Psoas muscle (tissue), 8 donors: Measurements from ENCODE around the gene YOD1. TPM values are rescaled to one million over a fixed set of nuclear protein-coding genes. Genes with fewer than 3 reads are reported as not detected.

Experiments
- ATAC-seq, 4 donors: fragments of 200-7000 bp; cut with Tn5 transposase; one replicate each; pipeline ENCODE4 v1.9.1; 2020; ENCODE audit warnings: moderate library complexity in 3 of 4, mild to moderate bottlenecking in 2 of 4
- DNase-seq, 2 donors: peaks; one replicate each; pipeline ENCODE4 v3.0.0-alpha.2; 2020
- H3K27ac ChIP-seq: fragments of 200-600 bp; one replicate; pipeline ENCODE4 v1.8.0; 2022
- H3K27me3 ChIP-seq, 3 donors: fragments of 200-600 bp in 1 of 3; one replicate each; pipeline versions ENCODE4 v1.6.1 to v1.8.0; 2013 to 2022; ENCODE audit warnings: low read length in 2 of 3, mild to moderate bottlenecking in 2 of 3, moderate library complexity in 1 of 3; ENCODE audit not compliant: insufficient read depth in 3 of 3
- H3K36me3 ChIP-seq, 2 donors: fragments of 200-600 bp in 1 of 2; one replicate each; pipeline versions ENCODE4 v1.6.1 to v1.8.0; 2013 to 2022; ENCODE audit warnings: low read depth in 1 of 2, mild to moderate bottlenecking in 1 of 2, moderate library complexity in 1 of 2; ENCODE audit not compliant: insufficient read depth in 1 of 2
- H3K4me1 ChIP-seq: fragments of 200-600 bp; one replicate; pipeline ENCODE4 v1.8.0; 2022
- H3K4me3 ChIP-seq: fragments of 200-600 bp; one replicate; pipeline ENCODE4 v1.8.0; 2022; ENCODE audit warnings: mild to moderate bottlenecking
- H3K9me3 ChIP-seq: fragments of 200-600 bp; one replicate; pipeline ENCODE4 v1.8.0; 2022
- WGBS, 3 donors: extraction: QIAGEN DNeasy Blood & Tissue Kit; methylation state at CpG; one replicate each; pipeline versions ENCODE4 v1.1.6 to v1.1.7; 2013; 5-methylcytosine and 5-hydroxymethylcytosine counted together
- intact Hi-C, 2 donors: fragments of 100-400 bp; cut with DNase I; formaldehyde crosslinking; loops; one replicate each; pipeline versions ENCODE4 v1.11.0 to v1.14.2; 2022
- polyA plus RNA-seq, 3 donors: library from polyadenylated mRNA; stranded (reverse); fragments of 200-250 nt; gene quantifications; one replicate each; pipeline ENCODE4 v1.2.3, GENCODE V29; 2013
- total RNA-seq, 4 donors: library from RNA; stranded (reverse); fragmentation: NEBNext Ultra II Directional in 2 of 4; extraction: Animal tissue kit (Norgen Biotek cat#: 25700) in 2 of 4; gene quantifications; one replicate each; pipeline versions ENCODE4 v1.2.1 to v1.2.4, GENCODE V29; 2021 to 2023
- TF ChIP-seq, protein P1 (sequence below): fragments of 200-600 bp; IDR thresholded peaks from one replicate; pipeline ENCODE4 v1.8.0; 2022; ENCODE audit warnings: antibody characterized with exemption
- donor health status: healthy with polysubstance abuse.
- donor health status: DM: no; HTN: no; CAD: no; lungs with moderate emphysema.
- donor health status: Bipolar disorder and iron deficiency.
- donor health status: healthy.
- donor health status: DM: yes; HTN: yes; CAD: no.
- donor health status: DM: no; HTN: no; CAD: no.
- donor health status: DM: no; HTN: no; CAD: no.
- donor health status: DM: yes; HTN: yes; CAD: no.

Gene YOD1
- total and polyA plus RNA-seq, 7 donors, result 3.9 to 7.0 (median 5.5) TPM

DNA sequence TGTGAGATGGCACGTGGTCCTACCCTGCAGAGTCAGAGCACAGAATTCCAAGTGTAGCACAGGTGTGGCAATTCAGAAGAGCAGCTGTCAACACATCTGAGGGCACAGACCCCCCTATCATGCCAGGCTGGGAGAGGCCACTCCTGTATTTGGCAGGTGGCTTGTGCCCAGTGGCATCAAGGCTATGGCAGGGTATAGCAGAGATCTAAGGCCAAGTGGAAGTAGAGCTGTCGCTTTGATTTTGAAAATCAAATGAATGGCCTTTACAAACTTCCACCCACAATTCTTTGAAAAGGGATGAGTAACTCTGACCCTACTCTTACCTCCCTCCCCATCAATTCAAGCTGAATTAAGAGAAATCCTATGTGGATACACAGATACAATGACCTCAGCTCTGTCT is 31.8 kb downstream of the YOD1 start:
- ATAC-seq, result no peak
- H3K9me3 ChIP-seq, result no peaks in the 10 kb centered on the region
- no peaks in the 10 kb centered on the region for H3K4me1 ChIP-seq
- TF ChIP-seq, protein P1, sequence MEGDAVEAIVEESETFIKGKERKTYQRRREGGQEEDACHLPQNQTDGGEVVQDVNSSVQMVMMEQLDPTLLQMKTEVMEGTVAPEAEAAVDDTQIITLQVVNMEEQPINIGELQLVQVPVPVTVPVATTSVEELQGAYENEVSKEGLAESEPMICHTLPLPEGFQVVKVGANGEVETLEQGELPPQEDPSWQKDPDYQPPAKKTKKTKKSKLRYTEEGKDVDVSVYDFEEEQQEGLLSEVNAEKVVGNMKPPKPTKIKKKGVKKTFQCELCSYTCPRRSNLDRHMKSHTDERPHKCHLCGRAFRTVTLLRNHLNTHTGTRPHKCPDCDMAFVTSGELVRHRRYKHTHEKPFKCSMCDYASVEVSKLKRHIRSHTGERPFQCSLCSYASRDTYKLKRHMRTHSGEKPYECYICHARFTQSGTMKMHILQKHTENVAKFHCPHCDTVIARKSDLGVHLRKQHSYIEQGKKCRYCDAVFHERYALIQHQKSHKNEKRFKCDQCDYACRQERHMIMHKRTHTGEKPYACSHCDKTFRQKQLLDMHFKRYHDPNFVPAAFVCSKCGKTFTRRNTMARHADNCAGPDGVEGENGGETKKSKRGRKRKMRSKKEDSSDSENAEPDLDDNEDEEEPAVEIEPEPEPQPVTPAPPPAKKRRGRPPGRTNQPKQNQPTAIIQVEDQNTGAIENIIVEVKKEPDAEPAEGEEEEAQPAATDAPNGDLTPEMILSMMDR, result no peak
- WGBS, 3 donors, result 78 to 88% (median 81%) methylated on average over 2 of the region's 2 CpGs
- no peak overlapping the region for H3K27ac ChIP-seq
- no peaks in the 10 kb centered on the region for H3K36me3 ChIP-seq
- peaks cover 0 to under 1% (median 0%) of the 10 kb centered on the region in 3 donors for H3K27me3 ChIP-seq
- intact Hi-C loops, result no loop called here
- no peak overlapping the region for H3K4me3 ChIP-seq
- no peak for DNase-seq

DNA sequence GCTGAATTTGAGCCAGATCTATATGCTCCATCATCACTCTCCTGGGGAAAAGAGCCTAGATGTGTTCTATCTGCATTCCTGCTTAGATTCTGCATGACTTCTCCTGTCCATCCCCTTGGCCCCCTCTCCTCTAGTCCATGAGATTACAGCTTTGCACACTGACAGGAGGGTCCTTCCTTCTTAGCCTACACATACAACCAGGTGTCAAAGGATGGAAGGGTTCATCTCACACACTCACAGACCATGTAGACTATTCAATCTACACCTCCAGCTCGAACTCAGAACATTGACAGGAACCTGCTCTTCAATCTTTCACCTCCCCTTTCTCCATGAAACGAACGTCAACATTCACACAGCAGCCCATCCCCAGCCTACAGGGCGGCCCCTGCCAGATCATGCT is 32.3 kb downstream of the YOD1 start:
- Histone ChIP-seq H3K9me3 (no peaks in the 10 kb centered on the region), H3K27ac (no peak overlapping the region), H3K4me1 (no peaks in the 10 kb centered on the region), H3K4me3 (no peak overlapping the region), H3K36me3 (no peaks in the 10 kb centered on the region), H3K27me3 (peaks cover 0 to 5% (median 0%) of the 10 kb centered on the region in 3 donors)
- TF ChIP-seq, protein P1, result no peak
- WGBS, 3 donors, result 84 to 88% (median 88%) methylated on average over 4 of the region's 4 CpGs
- intact Hi-C loops, result no loop called here
- ATAC-seq (no peak), DNase-seq (no peak)

DNA sequence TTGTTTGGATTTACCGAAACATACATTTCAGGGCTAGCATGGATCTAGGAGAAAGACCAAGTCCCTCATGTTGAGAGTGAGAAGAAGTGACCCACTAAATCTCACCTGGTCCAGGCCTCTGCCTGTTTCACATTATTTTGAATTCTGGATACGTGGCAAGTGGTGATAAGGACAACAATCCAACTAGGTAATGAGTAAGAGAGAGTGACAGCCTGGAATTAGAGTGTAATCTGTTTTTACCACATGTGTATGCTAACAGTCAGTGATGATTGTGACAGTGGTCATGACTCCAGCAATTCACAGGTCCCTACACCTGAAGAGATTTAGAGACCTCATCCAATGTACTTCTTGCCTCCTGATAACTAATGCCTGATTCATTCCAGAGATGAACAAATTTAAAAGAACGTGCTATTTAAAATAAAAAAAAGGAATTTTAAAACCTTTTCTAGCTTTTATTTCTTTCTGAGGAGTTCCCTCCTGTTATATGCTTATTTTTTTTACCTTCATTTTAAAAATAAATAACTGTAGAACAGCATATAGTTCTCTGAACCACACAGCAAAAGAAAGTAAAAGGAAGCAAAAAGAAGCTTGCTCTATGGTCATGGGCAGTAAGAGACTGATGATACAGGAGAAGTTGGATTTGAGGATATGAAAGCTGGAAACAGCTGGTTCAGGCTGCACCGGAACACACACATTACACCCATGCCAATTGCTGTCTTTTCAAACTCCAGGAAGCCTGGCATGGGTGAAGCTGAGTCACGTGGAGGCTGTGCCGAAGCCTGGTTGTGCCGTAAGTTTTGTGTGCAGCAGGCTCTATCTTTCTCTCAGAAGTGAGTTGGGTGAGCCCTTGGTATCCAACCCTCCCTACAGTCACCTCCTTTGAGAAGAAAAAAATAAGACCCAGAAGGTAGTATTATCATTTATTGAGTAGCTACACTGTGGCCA is 33.1 kb downstream of the YOD1 start:
- WGBS, 3 donors, result 44 to 54% (median 50%) methylated on average over 7 of the region's 7 CpGs
- TF ChIP-seq, protein P1, result no peak
- no peaks in the 10 kb centered on the region for H3K36me3 ChIP-seq
- H3K4me1 ChIP-seq, result no peaks in the 10 kb centered on the region
- H3K9me3 ChIP-seq, result no peaks in the 10 kb centered on the region
- peaks cover 0 to 5% (median 0%) of the 10 kb centered on the region in 3 donors for H3K27me3 ChIP-seq
- DNase-seq (peak in 1 of 2 donors; percentile 62), ATAC-seq (peak; percentile 54 to 69 (median 64))
- H3K4me3 ChIP-seq, result no peak overlapping the region
- no peak overlapping the region for H3K27ac ChIP-seq
- intact Hi-C loops, result no loop called here

DNA sequence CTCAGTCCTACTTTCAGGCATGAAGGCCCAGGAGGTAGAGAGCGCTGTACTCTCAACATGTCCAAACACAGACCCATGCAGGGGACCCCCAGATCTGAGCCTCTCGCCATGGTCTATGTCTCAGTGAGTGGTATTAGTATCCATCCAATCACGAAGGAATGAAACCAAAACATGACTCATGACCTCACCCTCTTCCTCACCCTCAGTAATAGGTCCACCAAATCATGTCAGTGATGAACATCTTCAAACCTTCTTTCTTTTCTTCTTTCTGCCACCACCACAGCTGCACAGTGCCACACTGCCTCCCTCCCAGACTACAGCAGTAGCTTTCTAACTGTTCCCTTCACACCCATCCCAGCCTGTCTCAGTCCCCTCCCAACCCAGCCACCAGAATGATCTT is 35.2 kb downstream of the YOD1 start:
- intact Hi-C loops, result no loop called here
- Histone ChIP-seq H3K4me1 (no peaks in the 10 kb centered on the region), H3K36me3 (no peaks in the 10 kb centered on the region), H3K27ac (no peak overlapping the region), H3K4me3 (no peak overlapping the region), H3K27me3 (peaks cover 0 to 5% (median 0%) of the 10 kb centered on the region in 3 donors), H3K9me3 (no peaks in the 10 kb centered on the region)
- DNase-seq (no peak), ATAC-seq (no peak)
- TF ChIP-seq, protein P1, result no peak
- WGBS, 3 donors, result 89 to 93% (median 90%) methylated on average over 3 of the region's 3 CpGs
